BLaER1 (cell line): ENCODE results near the gene LDB2.

Experiments
- H3K27ac ChIP-seq: shearing (Covaris generic); formaldehyde crosslinking; 2 replicates; pipeline ENCODE4 v1.8.1; 2022
- H3K27me3 ChIP-seq: shearing (Covaris generic); formaldehyde crosslinking; 2 replicates; pipeline ENCODE4 v1.8.1; 2022
- H3K36me3 ChIP-seq: shearing (Covaris generic); formaldehyde crosslinking; 2 replicates; pipeline ENCODE4 v1.8.1; 2022
- H3K4me1 ChIP-seq: shearing (Covaris generic); formaldehyde crosslinking; 2 replicates; pipeline ENCODE4 v1.8.1; 2022
- H3K4me2 ChIP-seq: shearing (Covaris generic); formaldehyde crosslinking; 2 replicates; pipeline ENCODE4 v1.8.1; 2022
- H3K4me3 ChIP-seq: shearing (Covaris generic); formaldehyde crosslinking; 2 replicates; pipeline ENCODE4 v1.8.1; 2022
- H3K9ac ChIP-seq: shearing (Covaris generic); formaldehyde crosslinking; 2 replicates; pipeline ENCODE4 v1.8.1; 2022
- H3K9me3 ChIP-seq: shearing (Covaris generic); formaldehyde crosslinking; 2 replicates; pipeline ENCODE4 v1.8.1; 2022
- H4K20me1 ChIP-seq: shearing (Covaris generic); formaldehyde crosslinking; 2 replicates; pipeline ENCODE4 v1.8.1; 2022
- Cebpa-rat ChIP-seq: shearing (Covaris generic); IDR thresholded peaks from 2 replicates; pipeline ENCODE4 v1.8.1; 2022

LDB2 gene

DNA sequence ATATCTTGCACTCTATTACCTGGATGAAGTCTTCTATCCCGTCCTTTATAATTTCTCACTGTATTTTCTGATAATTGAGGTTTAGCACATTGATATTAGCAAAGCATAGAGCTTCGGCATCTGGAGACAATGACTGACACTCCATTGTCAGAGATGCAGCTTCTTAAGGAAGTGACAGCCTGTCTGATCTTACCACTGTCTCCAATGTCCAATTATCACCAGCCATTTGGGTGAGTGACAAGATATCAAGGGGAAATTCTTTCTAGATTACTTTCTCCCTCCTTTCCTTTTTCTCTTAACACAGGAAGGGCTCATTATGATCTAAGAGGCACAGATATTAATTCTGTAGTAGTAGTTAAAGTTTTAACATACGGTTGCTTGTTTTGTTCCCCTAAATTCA is 86.4 kb downstream of the LDB2 start:
- no peaks in the 10 kb centered on the region for H3K4me1 ChIP-seq
- TF ChIP-seq Cebpa-rat, result no peak

DNA sequence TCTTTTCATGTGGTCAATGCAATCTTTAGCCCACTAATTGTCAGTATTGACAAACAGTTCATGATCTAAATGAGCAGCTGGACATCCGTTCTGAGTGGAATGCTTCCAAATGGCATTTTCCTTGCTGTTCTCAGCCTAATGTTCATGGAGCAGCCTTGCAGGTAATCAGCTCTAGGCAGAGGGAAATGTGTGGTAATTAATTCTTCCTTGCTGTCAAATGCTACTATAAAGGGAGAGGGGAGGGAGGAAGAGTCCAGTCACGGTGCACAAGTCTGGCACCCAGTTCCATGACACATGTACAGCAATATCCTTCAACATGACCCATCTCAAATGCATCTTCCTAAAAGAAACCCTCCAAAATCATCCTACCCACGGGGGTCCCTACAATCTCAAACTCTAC is 88.5 kb downstream of the LDB2 start:
- Histone ChIP-seq H3K4me3 (no peak overlapping the region), H3K27ac (no peak overlapping the region), H4K20me1 (no peaks in the 10 kb centered on the region), H3K36me3 (no peaks in the 10 kb centered on the region), H3K9me3 (no peaks in the 10 kb centered on the region), H3K27me3 (no peaks in the 10 kb centered on the region), H3K9ac (no peak overlapping the region), H3K4me2 (no peak overlapping the region), H3K4me1 (no peaks in the 10 kb centered on the region)
- no peak for TF ChIP-seq Cebpa-rat

More for the DNA sequence above, 86.4 kb downstream of the LDB2 start:
- H3K4me3 ChIP-seq, result no peak overlapping the region
- no peaks in the 10 kb centered on the region for H4K20me1 ChIP-seq
- no peak overlapping the region for H3K27ac ChIP-seq
- no peaks in the 10 kb centered on the region for H3K9me3 ChIP-seq
- H3K9ac ChIP-seq, result no peak overlapping the region
- no peaks in the 10 kb centered on the region for H3K36me3 ChIP-seq
- no peak overlapping the region for H3K4me2 ChIP-seq
- no peaks in the 10 kb centered on the region for H3K27me3 ChIP-seq

DNA sequence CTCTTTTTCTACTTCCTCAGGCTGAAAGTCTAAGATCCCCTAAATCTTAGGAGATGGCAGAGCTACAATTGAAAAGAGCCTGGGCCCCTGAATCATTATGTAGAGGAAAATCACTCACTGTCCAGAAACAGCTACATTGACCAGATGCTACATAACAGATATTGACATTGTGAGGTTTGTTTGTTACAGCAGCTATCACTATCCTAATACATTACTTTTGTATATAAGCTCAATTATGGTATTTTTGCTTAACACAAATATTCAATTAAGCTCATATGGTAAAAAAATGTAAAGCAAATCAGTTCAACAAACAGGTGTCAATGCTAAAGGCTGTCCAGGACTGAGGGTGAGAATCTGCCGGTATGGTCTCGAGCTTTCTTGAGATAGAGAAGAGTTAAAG is 89.4 kb downstream of the LDB2 start:
- H4K20me1 ChIP-seq, result no peaks in the 10 kb centered on the region
- H3K9ac ChIP-seq, result no peak overlapping the region
- H3K4me1 ChIP-seq, result no peaks in the 10 kb centered on the region
- no peak overlapping the region for H3K27ac ChIP-seq
- no peak overlapping the region for H3K4me2 ChIP-seq
- no peak overlapping the region for H3K4me3 ChIP-seq
- H3K9me3 ChIP-seq, result no peaks in the 10 kb centered on the region
- no peaks in the 10 kb centered on the region for H3K27me3 ChIP-seq
- H3K36me3 ChIP-seq, result no peaks in the 10 kb centered on the region
- no peak for TF ChIP-seq Cebpa-rat

DNA sequence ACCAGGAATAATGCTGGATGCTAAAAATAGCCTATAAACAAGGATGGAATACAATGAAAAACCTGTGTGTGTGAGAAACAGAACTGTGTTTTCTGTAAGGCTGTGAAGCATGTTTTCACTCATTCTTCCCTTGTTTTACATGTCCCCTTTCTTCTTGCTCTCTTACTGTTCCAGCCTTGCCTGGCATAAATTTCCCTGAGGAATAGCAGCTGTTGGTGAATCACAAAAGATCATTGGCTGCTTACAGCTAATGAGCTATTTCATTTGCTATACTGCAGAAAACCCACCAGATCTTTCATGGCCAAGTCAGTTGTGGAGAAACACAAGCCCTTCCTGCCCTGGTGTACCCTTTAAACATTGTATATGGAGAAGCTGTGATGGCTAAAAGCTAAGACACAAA is 91.1 kb downstream of the LDB2 start:
- Histone ChIP-seq H3K9ac (no peak overlapping the region), H3K4me1 (no peaks in the 10 kb centered on the region), H3K4me3 (no peak overlapping the region), H3K27me3 (no peaks in the 10 kb centered on the region), H3K9me3 (no peaks in the 10 kb centered on the region), H3K4me2 (no peak overlapping the region), H3K27ac (no peak overlapping the region), H3K36me3 (no peaks in the 10 kb centered on the region), H4K20me1 (no peaks in the 10 kb centered on the region)
- no peak for TF ChIP-seq Cebpa-rat

DNA sequence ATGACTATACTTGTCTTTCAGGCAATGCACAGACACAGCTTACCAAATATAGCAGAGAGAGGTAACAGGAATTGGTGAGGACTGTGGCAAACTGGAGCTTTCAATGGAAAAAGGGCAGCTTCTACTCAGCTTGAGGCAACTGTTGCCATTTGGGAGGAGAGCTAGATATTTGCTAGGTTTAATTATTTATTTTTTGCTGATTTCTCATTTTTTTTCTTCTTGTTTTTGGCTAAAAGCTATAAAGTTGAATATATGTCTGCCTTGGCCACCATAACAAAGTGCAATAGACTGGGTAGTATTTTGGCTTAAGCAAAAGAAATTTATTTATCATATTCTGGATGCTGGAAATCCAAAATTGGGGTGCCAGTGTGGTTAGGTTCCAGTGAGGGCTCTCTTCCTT is 93.9 kb downstream of the LDB2 start:
- no peak overlapping the region for H3K27ac ChIP-seq
- H3K36me3 ChIP-seq, result no peaks in the 10 kb centered on the region
- H3K27me3 ChIP-seq, result no peaks in the 10 kb centered on the region
- no peak overlapping the region for H3K4me2 ChIP-seq
- no peaks in the 10 kb centered on the region for H3K9me3 ChIP-seq
- H3K4me3 ChIP-seq, result no peak overlapping the region
- no peak for TF ChIP-seq Cebpa-rat
- no peak overlapping the region for H3K9ac ChIP-seq
- no peaks in the 10 kb centered on the region for H3K4me1 ChIP-seq
- no peaks in the 10 kb centered on the region for H4K20me1 ChIP-seq

DNA sequence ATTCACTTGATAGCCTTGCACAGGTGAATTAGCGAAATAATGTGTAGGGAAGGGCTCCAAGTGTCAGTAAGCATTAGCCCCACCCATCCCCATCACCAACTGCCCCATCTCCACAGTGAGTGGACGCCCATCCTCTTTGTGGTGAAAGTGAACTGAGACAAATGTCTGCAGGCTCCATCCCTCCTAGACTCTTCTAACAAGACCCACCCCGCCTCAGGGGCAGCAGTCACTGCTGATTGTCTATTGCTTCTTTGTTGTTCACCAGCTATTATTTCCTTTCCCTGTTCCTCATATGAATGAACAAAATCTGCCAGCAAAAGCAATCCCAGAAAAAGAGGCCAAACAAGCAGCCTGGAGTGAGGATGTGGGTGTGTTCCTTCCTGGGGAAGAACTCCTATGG is 96.4 kb downstream of the LDB2 start:
- no peak for TF ChIP-seq Cebpa-rat

DNA sequence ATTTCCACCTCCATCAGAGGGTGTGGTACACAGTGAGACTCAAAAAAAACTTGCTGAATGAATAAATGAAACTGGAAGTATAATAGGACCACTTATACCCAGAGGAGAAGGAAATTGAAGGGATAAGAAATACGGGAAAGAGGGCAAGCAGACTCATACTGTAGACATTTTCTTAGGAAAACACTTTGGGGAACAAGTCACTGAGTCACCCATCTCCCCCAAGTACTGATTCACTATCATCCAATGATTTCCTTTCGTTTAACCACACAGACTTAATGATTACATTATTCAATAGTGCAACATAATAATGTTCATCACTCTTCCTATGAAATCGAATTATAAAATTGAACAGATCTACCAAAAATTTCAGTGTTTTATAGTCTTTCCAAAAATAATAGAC is 97.1 kb downstream of the LDB2 start:
- no peaks in the 10 kb centered on the region for H3K4me1 ChIP-seq
- no peak overlapping the region for H3K9ac ChIP-seq
- no peak for TF ChIP-seq Cebpa-rat
- no peaks in the 10 kb centered on the region for H4K20me1 ChIP-seq
- H3K4me2 ChIP-seq, result no peak overlapping the region
- no peak overlapping the region for H3K4me3 ChIP-seq
- H3K36me3 ChIP-seq, result no peaks in the 10 kb centered on the region
- H3K9me3 ChIP-seq, result no peaks in the 10 kb centered on the region
- no peaks in the 10 kb centered on the region for H3K27me3 ChIP-seq
- no peak overlapping the region for H3K27ac ChIP-seq

More for the DNA sequence above, 96.4 kb downstream of the LDB2 start:
- no peaks in the 10 kb centered on the region for H3K9me3 ChIP-seq
- H3K4me1 ChIP-seq, result no peaks in the 10 kb centered on the region
- no peak overlapping the region for H3K4me2 ChIP-seq
- H3K4me3 ChIP-seq, result no peak overlapping the region
- no peak overlapping the region for H3K27ac ChIP-seq
- H3K36me3 ChIP-seq, result no peaks in the 10 kb centered on the region
- H3K27me3 ChIP-seq, result no peaks in the 10 kb centered on the region
- no peak overlapping the region for H3K9ac ChIP-seq
- H4K20me1 ChIP-seq, result no peaks in the 10 kb centered on the region

DNA sequence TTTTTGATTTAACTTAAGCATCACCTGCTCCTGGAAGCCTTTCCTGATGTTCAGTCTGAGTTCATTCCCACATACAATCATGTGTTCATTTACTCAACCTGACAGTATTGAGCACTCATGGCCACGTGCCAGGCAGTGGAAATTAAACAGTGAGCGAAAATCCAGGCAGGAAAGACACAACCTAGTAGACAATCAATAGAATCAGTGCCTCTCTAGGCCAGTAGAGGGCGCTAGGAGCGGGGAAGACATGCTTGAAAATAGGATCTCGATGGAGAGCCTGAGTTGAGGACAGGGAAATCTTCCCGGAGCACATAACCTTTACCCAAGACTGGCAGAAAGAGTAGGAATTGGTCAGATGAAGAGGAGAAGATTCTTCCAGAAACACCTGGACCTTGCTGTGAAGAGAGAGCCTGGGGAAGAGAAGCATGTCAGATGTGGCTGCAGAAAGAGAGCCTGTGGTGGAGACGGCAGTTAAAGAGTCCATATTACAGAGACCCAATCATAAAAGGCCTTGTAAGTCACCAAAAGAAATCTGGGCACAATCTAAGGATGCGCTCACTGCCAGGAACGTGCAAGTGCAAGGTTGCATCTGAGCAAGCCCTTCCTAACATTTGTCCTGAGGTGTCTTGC is 103.5 kb downstream of the LDB2 start:
- no peaks in the 10 kb centered on the region for H3K4me1 ChIP-seq
- no peaks in the 10 kb centered on the region for H3K9me3 ChIP-seq
- no peaks in the 10 kb centered on the region for H3K27me3 ChIP-seq
- H3K27ac ChIP-seq, result no peak overlapping the region
- no peak overlapping the region for H3K4me2 ChIP-seq
- H4K20me1 ChIP-seq, result no peaks in the 10 kb centered on the region
- H3K36me3 ChIP-seq, result no peaks in the 10 kb centered on the region
- H3K4me3 ChIP-seq, result no peak overlapping the region
- no peak for TF ChIP-seq Cebpa-rat
- H3K9ac ChIP-seq, result no peak overlapping the region

DNA sequence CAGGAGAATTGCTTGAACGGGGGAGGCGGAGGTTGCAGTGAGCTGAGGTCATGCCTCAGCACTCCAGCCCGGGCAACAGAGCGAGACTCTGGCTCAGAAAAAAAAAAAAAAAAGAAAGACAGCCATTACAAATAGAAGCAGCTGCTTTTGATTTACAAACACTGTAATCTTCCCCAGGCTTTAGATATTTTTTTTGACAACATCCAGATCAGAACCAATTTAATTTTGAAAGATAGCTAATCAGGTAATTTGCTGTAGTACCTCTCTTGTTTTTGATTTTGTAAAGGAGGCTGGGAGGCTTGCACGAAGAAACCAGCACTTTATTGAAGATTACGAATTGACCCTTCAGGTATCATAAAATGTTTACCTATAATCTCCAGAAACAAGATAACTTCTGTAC is 107.0 kb downstream of the LDB2 start:
- Histone ChIP-seq H3K9me3 (no peaks in the 10 kb centered on the region), H4K20me1 (no peaks in the 10 kb centered on the region), H3K9ac (no peak overlapping the region), H3K4me2 (no peak overlapping the region), H3K27me3 (no peaks in the 10 kb centered on the region), H3K4me1 (no peaks in the 10 kb centered on the region), H3K4me3 (no peak overlapping the region), H3K27ac (no peak overlapping the region), H3K36me3 (no peaks in the 10 kb centered on the region)
- TF ChIP-seq Cebpa-rat, result no peak

DNA sequence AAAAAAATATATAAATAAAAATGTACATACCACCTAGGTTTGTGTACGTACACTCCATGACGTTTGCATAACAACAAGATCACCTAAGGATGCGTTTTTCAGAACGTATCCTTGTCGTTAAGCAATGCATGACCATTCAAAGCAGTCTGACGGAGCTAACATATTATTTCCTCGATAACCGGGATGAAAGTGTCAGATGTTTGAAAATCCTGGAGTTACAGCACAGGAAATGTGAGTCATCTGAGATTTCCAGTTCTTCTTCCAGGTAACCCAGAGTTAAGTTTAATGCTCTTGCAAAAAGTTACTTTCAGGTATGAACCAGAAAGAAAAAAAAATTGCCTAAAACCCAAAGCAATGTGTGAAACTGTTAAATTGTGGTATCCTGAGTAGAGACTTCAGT is 107.9 kb downstream of the LDB2 start:
- H3K9ac ChIP-seq, result no peak overlapping the region
- no peak for TF ChIP-seq Cebpa-rat
- H3K4me1 ChIP-seq, result no peaks in the 10 kb centered on the region
- H4K20me1 ChIP-seq, result no peaks in the 10 kb centered on the region
- no peaks in the 10 kb centered on the region for H3K9me3 ChIP-seq
- H3K4me3 ChIP-seq, result no peak overlapping the region
- no peaks in the 10 kb centered on the region for H3K27me3 ChIP-seq
- no peak overlapping the region for H3K27ac ChIP-seq
- no peak overlapping the region for H3K4me2 ChIP-seq
- no peaks in the 10 kb centered on the region for H3K36me3 ChIP-seq

DNA sequence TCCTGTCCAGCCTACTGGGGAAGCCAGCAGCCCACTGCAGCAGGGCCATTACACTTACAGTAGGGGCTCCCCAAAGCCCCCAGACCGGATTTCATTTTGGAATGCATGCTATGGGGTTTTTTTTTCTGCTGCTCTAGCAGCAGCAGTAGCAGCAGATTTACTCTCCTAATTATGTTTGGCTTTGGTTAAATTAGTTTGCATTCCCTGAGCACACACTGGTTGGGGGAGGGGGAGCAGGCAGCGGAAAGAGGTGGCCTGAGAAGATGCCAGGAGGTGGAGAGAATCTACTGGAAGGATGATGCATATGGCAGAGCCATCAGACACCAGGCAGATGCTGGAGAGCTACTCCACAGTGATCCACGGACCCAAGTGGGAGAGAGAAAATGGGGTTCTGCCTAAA is 109.6 kb downstream of the LDB2 start:
- Histone ChIP-seq H3K4me1 (no peaks in the 10 kb centered on the region), H3K9me3 (no peaks in the 10 kb centered on the region), H3K4me3 (no peak overlapping the region), H3K4me2 (no peak overlapping the region), H3K36me3 (no peaks in the 10 kb centered on the region), H3K9ac (no peak overlapping the region), H4K20me1 (no peaks in the 10 kb centered on the region), H3K27me3 (no peaks in the 10 kb centered on the region), H3K27ac (no peak overlapping the region)
- no peak for TF ChIP-seq Cebpa-rat
